ENCODE measurements around the gene ZNF365.

The ZNF365 gene

DNA sequence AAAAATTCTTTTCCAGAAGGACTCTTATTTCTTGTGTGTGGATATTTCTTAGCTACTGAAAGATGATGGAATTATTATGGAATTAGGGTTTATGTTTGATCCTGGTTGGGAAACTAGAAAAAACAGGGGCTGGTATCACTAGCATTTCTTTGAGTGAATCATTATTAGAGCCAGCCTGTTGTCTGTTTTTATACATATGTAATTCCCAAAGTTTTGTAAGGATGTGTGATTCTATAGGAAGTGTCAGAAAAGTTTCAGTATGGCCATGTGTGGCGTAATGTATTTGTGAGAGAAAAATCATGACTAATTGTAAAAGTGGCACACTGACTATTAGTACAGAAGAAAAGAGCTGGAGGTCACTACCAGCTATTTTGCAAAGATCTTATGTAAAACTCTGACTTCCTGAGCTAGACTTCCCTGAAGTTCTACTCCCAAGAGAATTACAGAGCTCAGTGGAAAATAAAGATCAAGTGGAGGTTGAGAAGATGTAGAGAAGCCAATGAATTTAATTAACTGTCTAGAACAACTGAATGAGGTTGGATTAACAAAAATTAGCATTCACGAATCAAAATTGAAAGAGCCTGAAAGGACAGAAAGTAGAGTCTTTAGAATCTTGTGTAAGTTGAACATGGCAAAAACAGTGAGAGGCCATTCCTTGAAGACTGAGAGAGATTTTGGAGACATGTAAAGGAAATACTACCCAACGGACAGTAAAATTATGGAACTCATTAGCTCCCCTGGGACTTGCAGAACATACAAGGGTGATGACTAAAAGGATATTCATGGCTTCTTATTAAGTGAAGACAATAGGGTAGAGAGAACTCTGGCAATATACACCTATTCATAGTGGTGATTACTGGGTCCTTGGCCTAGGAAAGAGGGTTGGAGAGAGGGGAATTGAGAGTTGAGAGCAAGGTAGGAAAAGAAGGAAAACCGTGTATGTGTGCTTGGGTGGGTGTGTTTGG lies 12.5 kb downstream of the ZNF365 start:
- Histone ChIP-seq H3K9ac (ENCODE audit: low read length) (no peak overlapping the region), H3K9me3 (replicated peaks; ENCODE audit: insufficient read depth, low read length) (no peaks in the 10 kb centered on the region), H3K9me2 (replicated peaks; ENCODE audit: insufficient read depth, low read length) (no peaks in the 10 kb centered on the region), H4K20me1 (ENCODE audit: insufficient read depth, low read length) (no peaks in the 10 kb centered on the region), H3K36me3 (replicated peaks; ENCODE audit: insufficient read depth, low read length) (no peaks in the 10 kb centered on the region), H2AFZ (ENCODE audit: low read length) (no peak overlapping the region), H3K4me1 (ENCODE audit: low read length) (peaks cover 11% of the 10 kb centered on the region; the same call in 1 of the 2 replicates), H3K27ac (ENCODE audit: low read length) (no peak overlapping the region), H3K27me3 (replicated peaks; ENCODE audit: insufficient read depth, low read length) (no peaks in the 10 kb centered on the region), H3K79me2 (ENCODE audit: low read length) (no peaks in the 10 kb centered on the region), H3K4me2 (ENCODE audit: low read depth, low read length) (no peak overlapping the region), H3K4me3 (ENCODE audit: low read length) (no peak overlapping the region), H3F3A (ENCODE audit: insufficient read depth, low read length) (no peaks in the 10 kb centered on the region)
- TF ChIP-seq EZH2phosphoT487 (IDR thresholded peaks at IDR 0.05; ENCODE audit: low read length) = no peak
- TF ChIP-seq, protein P1, sequence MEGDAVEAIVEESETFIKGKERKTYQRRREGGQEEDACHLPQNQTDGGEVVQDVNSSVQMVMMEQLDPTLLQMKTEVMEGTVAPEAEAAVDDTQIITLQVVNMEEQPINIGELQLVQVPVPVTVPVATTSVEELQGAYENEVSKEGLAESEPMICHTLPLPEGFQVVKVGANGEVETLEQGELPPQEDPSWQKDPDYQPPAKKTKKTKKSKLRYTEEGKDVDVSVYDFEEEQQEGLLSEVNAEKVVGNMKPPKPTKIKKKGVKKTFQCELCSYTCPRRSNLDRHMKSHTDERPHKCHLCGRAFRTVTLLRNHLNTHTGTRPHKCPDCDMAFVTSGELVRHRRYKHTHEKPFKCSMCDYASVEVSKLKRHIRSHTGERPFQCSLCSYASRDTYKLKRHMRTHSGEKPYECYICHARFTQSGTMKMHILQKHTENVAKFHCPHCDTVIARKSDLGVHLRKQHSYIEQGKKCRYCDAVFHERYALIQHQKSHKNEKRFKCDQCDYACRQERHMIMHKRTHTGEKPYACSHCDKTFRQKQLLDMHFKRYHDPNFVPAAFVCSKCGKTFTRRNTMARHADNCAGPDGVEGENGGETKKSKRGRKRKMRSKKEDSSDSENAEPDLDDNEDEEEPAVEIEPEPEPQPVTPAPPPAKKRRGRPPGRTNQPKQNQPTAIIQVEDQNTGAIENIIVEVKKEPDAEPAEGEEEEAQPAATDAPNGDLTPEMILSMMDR (IDR thresholded peaks at IDR 0.05; ENCODE audit: low read length) = no peak
- no peak for TF ChIP-seq EZH2 (optimal IDR thresholded peaks at IDR 0.05; ENCODE audit: low read depth, low read length)
- DNase-seq = no peak

GRCh38 chr10:62388328-62388727 lies 14.2 kb downstream of the ZNF365 start:
- peaks cover 11% of the 10 kb centered on the region; the same call in 1 of the 2 replicates for H3K4me1 ChIP-seq (ENCODE audit: low read length)
- H3K79me2 ChIP-seq (ENCODE audit: low read length) = no peaks in the 10 kb centered on the region
- H3K4me3 ChIP-seq (ENCODE audit: low read length) = no peak overlapping the region
- no peaks in the 10 kb centered on the region for H3K9me2 ChIP-seq (replicated peaks; ENCODE audit: insufficient read depth, low read length)
- no peaks in the 10 kb centered on the region for H4K20me1 ChIP-seq (ENCODE audit: insufficient read depth, low read length)
- TF ChIP-seq EZH2phosphoT487 (IDR thresholded peaks at IDR 0.05; ENCODE audit: low read length) = no peak
- TF ChIP-seq, protein P1 (IDR thresholded peaks at IDR 0.05; ENCODE audit: low read length) = no peak
- TF ChIP-seq EZH2 (optimal IDR thresholded peaks at IDR 0.05; ENCODE audit: low read depth, low read length) = no peak
- no peak overlapping the region for H3K9ac ChIP-seq (ENCODE audit: low read length)
- H3K9me3 ChIP-seq (replicated peaks; ENCODE audit: insufficient read depth, low read length) = no peaks in the 10 kb centered on the region
- no peaks in the 10 kb centered on the region for H3K36me3 ChIP-seq (replicated peaks; ENCODE audit: insufficient read depth, low read length)
- DNase-seq = no peak
- H3K27ac ChIP-seq (ENCODE audit: low read length) = no peak overlapping the region
- no peaks in the 10 kb centered on the region for H3K27me3 ChIP-seq (replicated peaks; ENCODE audit: insufficient read depth, low read length)
- H3F3A ChIP-seq (ENCODE audit: insufficient read depth, low read length) = no peaks in the 10 kb centered on the region
- no peak overlapping the region for H3K4me2 ChIP-seq (ENCODE audit: low read depth, low read length)
- H2AFZ ChIP-seq (ENCODE audit: low read length) = no peak overlapping the region

- no peaks in the 10 kb centered on the region for H3K9me3 ChIP-seq (replicated peaks; ENCODE audit: insufficient read depth, low read length)
- no peaks in the 10 kb centered on the region for H3K9me2 ChIP-seq (replicated peaks; ENCODE audit: insufficient read depth, low read length)
- no peak overlapping the region for H3K9ac ChIP-seq (ENCODE audit: low read length)
These were observed 16.5 kb downstream of the ZNF365 start for GRCh38 chr10:62390497-62391176.

More at GRCh38 chr10:62390497-62391176, 16.5 kb downstream of the ZNF365 start:
- no peaks in the 10 kb centered on the region for H4K20me1 ChIP-seq (ENCODE audit: insufficient read depth, low read length)
- DNase-seq = no peak
- H3K27ac ChIP-seq (ENCODE audit: low read length) = no peak overlapping the region
- H3K36me3 ChIP-seq (replicated peaks; ENCODE audit: insufficient read depth, low read length) = no peaks in the 10 kb centered on the region
- H3K4me2 ChIP-seq (ENCODE audit: low read depth, low read length) = no peak overlapping the region
- H3F3A ChIP-seq (ENCODE audit: insufficient read depth, low read length) = no peaks in the 10 kb centered on the region
- H3K4me1 ChIP-seq (ENCODE audit: low read length) = no peaks in the 10 kb centered on the region
- H2AFZ ChIP-seq (ENCODE audit: low read length) = no peak overlapping the region
- no peaks in the 10 kb centered on the region for H3K27me3 ChIP-seq (replicated peaks; ENCODE audit: insufficient read depth, low read length)
- H3K79me2 ChIP-seq (ENCODE audit: low read length) = no peaks in the 10 kb centered on the region
- H3K4me3 ChIP-seq (ENCODE audit: low read length) = no peak overlapping the region
- no peak for TF ChIP-seq EZH2phosphoT487 (IDR thresholded peaks at IDR 0.05; ENCODE audit: low read length)
- no peak for TF ChIP-seq EZH2 (optimal IDR thresholded peaks at IDR 0.05; ENCODE audit: low read depth, low read length)
- TF ChIP-seq, protein P1 (IDR thresholded peaks at IDR 0.05; ENCODE audit: low read length) = no peak

Data from MM.1S (cell line).